ENCODE measurements around the gene COPA. TPM values are rescaled to one million over a fixed set of nuclear protein-coding genes. Genes with fewer than 3 reads are reported as not detected.

Gene COPA
- total and polyA plus RNA-seq, 10 of the 15 experiments (the other 5 are each of a cell fraction or from before 2014, with no cell fraction given): 53.7 to 180 (median 123) TPM

GRCh38 chr1:160370561-160371345 lies 27.7 kb upstream of the COPA start:
- Histone ChIP-seq H3K9ac (ENCODE audit: control insufficient read depth, insufficient read depth, low read length) (no peak overlapping the region), H3K9me3 (replicated peaks; ENCODE audit: control insufficient read depth, insufficient read depth, low read length) (no peaks in the 10 kb centered on the region), H3K4me3 (no peak overlapping the region), H4K20me1 (ENCODE audit: control insufficient read depth, insufficient read depth) (no peaks in the 10 kb centered on the region), H3K4me1 (ENCODE audit: control insufficient read depth, insufficient read depth, low read length) (peaks cover 7% of the 10 kb centered on the region), H3K36me3 (ENCODE audit: control insufficient read depth in 2 of 2, insufficient read depth in 2 of 2, low read length in 1 of 2) (no peaks in the 10 kb centered on the region), H2AFZ (ENCODE audit: control insufficient read depth, low read depth, low read length) (no peak overlapping the region), H3K27ac (ENCODE audit: control insufficient read depth, insufficient read depth) (no peak overlapping the region), H3K4me2 (ENCODE audit: control insufficient read depth, insufficient read depth) (no peak overlapping the region), H3K79me2 (ENCODE audit: control insufficient read depth, insufficient read depth, low read length) (no peaks in the 10 kb centered on the region), H3K27me3 (replicated peaks in 1 of 2; ENCODE audit: control insufficient read depth in 2 of 2, insufficient read depth in 2 of 2, low read length in 1 of 2) (no peaks in the 10 kb centered on the region)
- in situ Hi-C loops (cut with MboI): no loop called here
- ATAC-seq: no peak
- no TSS peak for BruUV-seq (replicated peaks)
- ChIA-PET RAD21 (ENCODE audit: unreplicated experiment) (interaction anchor here (0.6 to 1.5 kb wide), 2 partner anchors 177 to 218 kb away, joined by 4 read pairs; no protein-coding TSS in a partner anchor), SMC1A (ENCODE audit: uncharacterized antibody, unreplicated experiment) (interaction anchor here (0.6 to 2.0 kb wide), 3 partner anchors 80 to 345 kb away, joined by 3 to 5 read pairs (median 3); no protein-coding TSS in a partner anchor), POLR2A (interaction anchor here (1.3 kb wide), 1 partner anchor 13 kb away, joined by 3 read pairs; no protein-coding TSS in a partner anchor), CTCF (interaction anchor here (0.9 to 1.2 kb wide), 2 partner anchors 119 to 285 kb away, joined by 3 to 5 read pairs; no protein-coding TSS in a partner anchor)
- FAIRE-seq: no peak
- DNase-seq (ENCODE audit: low read depth, low spot score): no peak
- intact Hi-C loops (cut with micrococcal nuclease; ENCODE audit: unreplicated experiment): no loop called here
- 86% methylated on average over 37 of the region's 42 CpGs for WGBS (ENCODE audit: insufficient coverage, insufficient replicate concordance, low lambda C conversion rate, missing lambda C conversion rate)
- TF ChIP-seq ZNF217 (IDR thresholded peaks at IDR 0.05) (no peak), SMARCA5 (IDR thresholded peaks at IDR 0.05) (no peak), STAT1 (conservative IDR thresholded peaks at IDR 0.05) (no peak), ATF3 (IDR thresholded peaks at IDR 0.05; ENCODE audit: borderline replicate concordance, extremely low read depth, low read depth, low read length) (no peak), SREBF2 (IDR thresholded peaks at IDR 0.05; ENCODE audit: low read length) (no peak), NFXL1 (IDR thresholded peaks at IDR 0.05; ENCODE audit: borderline replicate concordance) (no peak), ELK1 (IDR thresholded peaks at IDR 0.05; ENCODE audit: low read depth, low read length) (no peak), RAD51 (IDR thresholded peaks at IDR 0.05) (no peak)

Measured in GM12878 (cell line).